ENCODE data around the gene MMP12. TPM values are rescaled to one million over a fixed set of nuclear protein-coding genes. Genes with fewer than 3 reads are reported as not detected.

Gene MMP12
- total RNA-seq (not detected), polyA plus RNA-seq (ENCODE audit: insufficient read depth, low read depth, low replicate concordance) (not detected)
- long read RNA-seq, donor 1: 0 reads
- long read RNA-seq, donor 2: 0 reads
- long read RNA-seq, donor 3: 0 reads
- long read RNA-seq, donor 4: 0 reads
- long read RNA-seq, donor 5: 0 reads
- long read RNA-seq, donor 6: 0 reads
- long read RNA-seq, donor 7: 0 reads
- long read RNA-seq, donor 8: 0 reads
- long read RNA-seq, donor 9: 0 reads
- long read RNA-seq, donor 10: 0 reads

DNA sequence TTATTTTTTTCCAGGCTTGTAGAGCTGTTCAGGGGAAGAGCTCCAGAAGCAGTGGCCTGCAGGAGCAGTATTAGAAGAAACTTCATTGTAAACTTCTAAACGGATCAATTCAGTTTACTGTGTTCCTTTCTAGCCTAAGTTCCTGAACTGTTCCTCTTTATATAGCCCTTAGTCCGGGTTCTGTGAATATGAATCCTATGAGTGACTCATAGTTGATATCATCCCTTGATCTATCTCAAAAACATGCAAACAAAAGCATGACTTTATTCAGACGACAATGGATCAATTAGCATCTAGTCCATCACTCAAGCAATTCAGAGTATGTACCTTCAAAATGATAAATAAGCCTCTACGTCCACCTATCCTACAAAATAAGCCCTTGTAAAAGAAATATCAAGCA is at the start of gene MMP12:
Gene MMP12 (minus strand): TSS at position 131 of the 400 bp plus-strand sequence. CDS start 45 bp downstream, at position 86.
- no peaks in the 10 kb centered on the region for H3K4me1 ChIP-seq (ENCODE audit: control insufficient read depth in 2 of 3, insufficient read depth in 2 of 3, low read depth in 1 of 3, low read length in 3 of 3)
- no peak for DNase-seq
- no peak within 1 kb of the TSS for H3K27ac ChIP-seq (ENCODE audit: low read depth in 2 of 2, low read length in 2 of 2)
- H3K27me3 ChIP-seq (ENCODE audit: control insufficient read depth, insufficient read depth, low read length): no peaks in the 10 kb centered on the region
- no peak for FAIRE-seq
- no peak within 1 kb of the TSS for H3K4me3 ChIP-seq (ENCODE audit: low read length in 3 of 3)
- TF ChIP-seq, protein P1, sequence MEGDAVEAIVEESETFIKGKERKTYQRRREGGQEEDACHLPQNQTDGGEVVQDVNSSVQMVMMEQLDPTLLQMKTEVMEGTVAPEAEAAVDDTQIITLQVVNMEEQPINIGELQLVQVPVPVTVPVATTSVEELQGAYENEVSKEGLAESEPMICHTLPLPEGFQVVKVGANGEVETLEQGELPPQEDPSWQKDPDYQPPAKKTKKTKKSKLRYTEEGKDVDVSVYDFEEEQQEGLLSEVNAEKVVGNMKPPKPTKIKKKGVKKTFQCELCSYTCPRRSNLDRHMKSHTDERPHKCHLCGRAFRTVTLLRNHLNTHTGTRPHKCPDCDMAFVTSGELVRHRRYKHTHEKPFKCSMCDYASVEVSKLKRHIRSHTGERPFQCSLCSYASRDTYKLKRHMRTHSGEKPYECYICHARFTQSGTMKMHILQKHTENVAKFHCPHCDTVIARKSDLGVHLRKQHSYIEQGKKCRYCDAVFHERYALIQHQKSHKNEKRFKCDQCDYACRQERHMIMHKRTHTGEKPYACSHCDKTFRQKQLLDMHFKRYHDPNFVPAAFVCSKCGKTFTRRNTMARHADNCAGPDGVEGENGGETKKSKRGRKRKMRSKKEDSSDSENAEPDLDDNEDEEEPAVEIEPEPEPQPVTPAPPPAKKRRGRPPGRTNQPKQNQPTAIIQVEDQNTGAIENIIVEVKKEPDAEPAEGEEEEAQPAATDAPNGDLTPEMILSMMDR (IDR thresholded peaks at IDR 0.05; ENCODE audit: borderline replicate concordance, extremely low read depth, insufficient read depth): no peak
- no peak within 1 kb of the TSS for H3K9ac ChIP-seq (ENCODE audit: low read length in 3 of 3)
- no peaks in the 10 kb centered on the region for H3K9me3 ChIP-seq (ENCODE audit: control insufficient read depth in 2 of 3, insufficient read depth in 1 of 3, low read length in 3 of 3)
- intact Hi-C loops (cut with DNase I): no loop called here
- H3K36me3 ChIP-seq (ENCODE audit: control insufficient read depth in 2 of 3, insufficient read depth in 3 of 3, low read length in 3 of 3): no peaks in the 10 kb centered on the region

DNA sequence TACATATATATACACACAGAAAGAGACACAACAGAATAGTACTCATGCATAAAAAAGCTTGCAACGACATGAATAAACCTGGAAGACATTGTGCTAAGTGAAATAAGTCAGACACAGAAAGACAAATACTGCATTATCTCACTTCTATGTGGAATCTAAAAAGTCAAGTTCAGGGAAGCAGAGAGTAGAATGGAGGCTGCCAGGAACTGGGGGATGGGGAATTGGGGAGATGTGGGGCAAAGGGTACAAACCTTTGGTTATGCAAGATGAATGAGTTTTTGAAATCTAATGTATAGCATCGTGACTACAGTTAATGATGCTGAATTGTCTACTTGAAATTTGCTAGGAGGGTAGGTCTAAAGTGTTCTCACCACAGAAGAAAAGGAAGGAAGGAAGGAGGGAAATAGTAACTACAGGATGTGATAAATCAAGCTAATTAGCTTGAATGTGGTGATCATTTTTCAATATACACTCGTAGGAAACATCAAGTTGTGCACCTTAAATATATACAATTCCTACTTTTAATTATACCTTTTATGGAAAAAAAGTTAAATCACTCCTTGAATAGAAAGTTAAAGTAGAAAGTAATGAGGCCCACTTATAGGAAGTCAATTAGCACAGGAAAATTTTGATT is 46.9 kb upstream of the MMP12 start:
- H3K4me3 ChIP-seq (ENCODE audit: low read length in 3 of 3): no peak overlapping the region
- FAIRE-seq (no peak), DNase-seq (no peak)
- intact Hi-C loops (cut with DNase I): no loop called here
- no peak overlapping the region for H3K27ac ChIP-seq (ENCODE audit: low read depth in 2 of 2, low read length in 2 of 2)
- no peaks in the 10 kb centered on the region for H3K27me3 ChIP-seq (ENCODE audit: control insufficient read depth, insufficient read depth, low read length)
- H3K4me1 ChIP-seq (ENCODE audit: control insufficient read depth in 2 of 3, insufficient read depth in 2 of 3, low read depth in 1 of 3, low read length in 3 of 3): peaks cover 0 to 7% (median 3%) of the 10 kb centered on the region in 3 donors
- H3K36me3 ChIP-seq (ENCODE audit: control insufficient read depth in 2 of 3, insufficient read depth in 3 of 3, low read length in 3 of 3): no peaks in the 10 kb centered on the region
- no peaks in the 10 kb centered on the region for H3K9me3 ChIP-seq (ENCODE audit: control insufficient read depth in 2 of 3, insufficient read depth in 1 of 3, low read length in 3 of 3)
- H3K9ac ChIP-seq (ENCODE audit: low read length in 3 of 3): no peak overlapping the region
- TF ChIP-seq, protein P1 (IDR thresholded peaks at IDR 0.05; ENCODE audit: borderline replicate concordance, extremely low read depth, insufficient read depth): no peak

DNA sequence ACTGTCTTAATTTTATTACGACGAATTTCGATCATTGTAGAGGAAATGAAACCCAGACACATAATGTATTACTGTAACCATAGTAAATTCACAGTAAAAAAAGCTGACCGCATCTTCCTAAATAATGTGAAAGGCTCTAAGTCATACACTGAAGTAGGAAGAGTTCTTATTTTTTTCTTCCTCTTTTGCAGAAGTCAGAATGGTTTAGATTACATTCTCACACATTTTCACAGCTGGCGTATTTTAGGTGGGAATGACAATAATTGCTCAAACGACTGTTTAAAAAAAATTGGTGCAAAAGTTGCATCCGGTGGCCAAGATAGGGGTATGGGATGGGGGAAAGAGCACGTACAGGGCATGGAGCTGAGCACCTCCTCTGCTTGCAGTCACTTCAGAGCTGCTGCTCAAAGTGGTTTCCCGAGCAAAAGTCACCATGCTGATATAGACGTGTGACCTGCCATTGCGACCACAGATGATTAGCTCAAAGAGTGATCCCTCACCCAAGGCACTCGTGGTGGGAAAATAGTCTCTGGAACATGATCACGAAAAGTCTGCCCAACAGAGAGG is 45.4 kb upstream of the MMP12 start:
- Histone ChIP-seq H3K27ac (ENCODE audit: low read depth in 2 of 2, low read length in 2 of 2) (no peak overlapping the region), H3K36me3 (ENCODE audit: control insufficient read depth in 2 of 3, insufficient read depth in 3 of 3, low read length in 3 of 3) (no peaks in the 10 kb centered on the region), H3K9ac (ENCODE audit: low read length in 3 of 3) (no peak overlapping the region), H3K9me3 (ENCODE audit: control insufficient read depth in 2 of 3, insufficient read depth in 1 of 3, low read length in 3 of 3) (no peaks in the 10 kb centered on the region), H3K27me3 (ENCODE audit: control insufficient read depth, insufficient read depth, low read length) (no peaks in the 10 kb centered on the region), H3K4me3 (ENCODE audit: low read length in 3 of 3) (no peak overlapping the region), H3K4me1 (ENCODE audit: control insufficient read depth in 2 of 3, insufficient read depth in 2 of 3, low read depth in 1 of 3, low read length in 3 of 3) (no peaks in the 10 kb centered on the region)
- DNase-seq: no peak
- FAIRE-seq: no peak
- TF ChIP-seq, protein P1 (IDR thresholded peaks at IDR 0.05; ENCODE audit: borderline replicate concordance, extremely low read depth, insufficient read depth): no peak
- intact Hi-C loops (cut with DNase I): no loop called here
